Sigmoid colon (tissue), 7 donors: ENCODE results near the gene TSPAN18. TPM values are rescaled to one million over a fixed set of nuclear protein-coding genes. Genes with fewer than 3 reads are reported as not detected.

Experiments used
- DNase-seq: peaks from one replicate; pipeline ENCODE4 v3.0.0-alpha.2; 2019
- H3K27ac ChIP-seq, 4 donors: fragments of 200-600 bp; sonication (generic); one replicate each; pipeline ENCODE4 v1.5.1; 2016 to 2019; ENCODE audit warnings: mild to moderate bottlenecking in 1 of 4
- H3K27me3 ChIP-seq, 3 donors: fragments of 200-600 bp; sonication (generic); one replicate each; pipeline ENCODE4 v1.5.1; 2019; ENCODE audit warnings: mild to moderate bottlenecking in 1 of 3
- H3K36me3 ChIP-seq, 4 donors: fragments of 200-600 bp; sonication (generic); one replicate each; pipeline ENCODE4 v1.5.1; 2016 to 2019
- H3K4me1 ChIP-seq, 4 donors: fragments of 200-600 bp; sonication (generic); one replicate each; pipeline ENCODE4 v1.5.1; 2017 to 2019
- H3K4me3 ChIP-seq, 4 donors: fragments of 200-600 bp; sonication (generic); one replicate each; pipeline ENCODE4 v1.5.1; 2017 to 2019; ENCODE audit warnings: mild to moderate bottlenecking in 2 of 4, moderate library complexity in 1 of 4
- H3K9me3 ChIP-seq, 4 donors: fragments of 200-600 bp in 3 of 4; sonication (generic) in 3 of 4; one replicate each; pipeline versions ENCODE4 v1.5.1 to v1.6.1; 2013 to 2019
- CTCF ChIP-seq, 4 experiments: fragments of 450-650 bp in 3 of 4; fragments of 200-600 bp in 1 of 4; IDR thresholded peaks; one replicate each; pipeline ENCODE4 v1.5.1; 2016 to 2019; ENCODE audit warnings: antibody characterized with exemption in 4 of 4, mild to moderate bottlenecking in 3 of 4, moderate library complexity in 2 of 4
- EP300 ChIP-seq, 4 donors: sonication (generic); formaldehyde crosslinking; IDR thresholded peaks; one replicate each; pipeline ENCODE4 v1.6.1; 2017; ENCODE audit warnings: antibody characterized with exemption in 4 of 4
- POLR2A ChIP-seq, 2 donors: fragments of 450-650 bp; IDR thresholded peaks; one replicate each; pipeline ENCODE4 v1.6.1; 2016; ENCODE audit warnings: antibody characterized with exemption in 2 of 2, mild to moderate bottlenecking in 2 of 2, moderate library complexity in 2 of 2
- POLR2AphosphoS5 ChIP-seq, 4 donors: sonication (generic); formaldehyde crosslinking; IDR thresholded peaks; one replicate each; pipeline ENCODE4 v1.6.1; 2017; ENCODE audit warnings: antibody characterized with exemption in 4 of 4
- WGBS, 2 donors: extraction: QIAGEN DNeasy Blood & Tissue Kit; methylation state at CpG; one replicate each; pipeline ENCODE4 v1.1.7; 2013; 5-methylcytosine and 5-hydroxymethylcytosine counted together
- intact Hi-C: fragments of 100-400 bp; cut with DNase I; formaldehyde crosslinking; loops from one replicate; pipeline ENCODE4 v1.15.1; 2023
- polyA plus RNA-seq, 3 donors: library from polyadenylated mRNA; stranded (reverse); fragments of 200-250 nt; gene quantifications; one replicate each; pipeline ENCODE4 v1.2.3, GENCODE V29; 2013
- total RNA-seq, 4 donors: library from RNA; depleted of rRNA; stranded (reverse); fragments of >200 nt; gene quantifications; one replicate each; pipeline ENCODE4 v1.1.0, GENCODE V29; 2016
- donor health status: healthy with polysubstance abuse.
- donor health status: Bipolar disorder and iron deficiency.
- donor health status: healthy.

TSPAN18 gene
- total and polyA plus RNA-seq, 7 donors: 0.23 to 75.3 (median 13.8) TPM

GRCh38 chr11:44784436-44784760, 57.6 kb downstream of the TSPAN18 start:
- Histone ChIP-seq H3K27me3 (no peaks in the 10 kb centered on the region), H3K36me3 (no peaks in the 10 kb centered on the region), H3K4me3 (no peak overlapping the region), H3K4me1 (peaks cover 0 to 61% (median 47%) of the 10 kb centered on the region in 4 donors), H3K27ac (peak overlapping the region in 3 of 4 donors; percentile 43 to 78 (median 59)), H3K9me3 (no peaks in the 10 kb centered on the region)
- 75 to 79% methylated on average over 8 of the region's 8 CpGs for WGBS, 2 donors
- intact Hi-C loops: no loop called here
- peak; percentile 35 for DNase-seq
- TF ChIP-seq EP300 (IDR thresholded peaks at IDR 0.05) (no peak), CTCF (IDR thresholded peaks at IDR 0.05) (no peak), POLR2AphosphoS5 (IDR thresholded peaks at IDR 0.05) (no peak), POLR2A (IDR thresholded peaks at IDR 0.05) (no peak)

- H3K4me1 ChIP-seq: peaks cover 0 to 66% (median 51%) of the 10 kb centered on the region in 4 donors
- peak overlapping the region in 3 of 4 donors; percentile 43 to 78 (median 59) for H3K27ac ChIP-seq
- no peak overlapping the region for H3K4me3 ChIP-seq
- H3K36me3 ChIP-seq: no peaks in the 10 kb centered on the region
- TF ChIP-seq EP300 (IDR thresholded peaks at IDR 0.05) (no peak), CTCF (IDR thresholded peaks at IDR 0.05) (no peak), POLR2A (IDR thresholded peaks at IDR 0.05) (no peak), POLR2AphosphoS5 (IDR thresholded peaks at IDR 0.05) (no peak)
- intact Hi-C loops: no loop called here
- DNase-seq: no peak
- WGBS, 2 donors: 78 to 84% methylated on average over 3 of the region's 3 CpGs
- no peaks in the 10 kb centered on the region for H3K9me3 ChIP-seq
- no peaks in the 10 kb centered on the region for H3K27me3 ChIP-seq
Measured at GRCh38 chr11:44784851-44785250, 58.1 kb downstream of the TSPAN18 start.

GRCh38 chr11:44785856-44786607, 59.3 kb downstream of the TSPAN18 start:
- intact Hi-C loops: no loop called here
- 35 to 67% methylated on average over 7 of the region's 7 CpGs for WGBS, 2 donors
- no peaks in the 10 kb centered on the region for H3K27me3 ChIP-seq
- DNase-seq: peak; percentile 63
- H3K27ac ChIP-seq: peak overlapping the region; percentile 44 to 78 (median 56)
- TF ChIP-seq POLR2A (IDR thresholded peaks at IDR 0.05) (no peak), CTCF (IDR thresholded peaks at IDR 0.05) (no peak), POLR2AphosphoS5 (IDR thresholded peaks at IDR 0.05) (peak in 3 of 4 donors; percentile 14 to 35 (median 31))
- H3K4me1 ChIP-seq: peaks cover 0 to 61% (median 46%) of the 10 kb centered on the region in 4 donors
- no peaks in the 10 kb centered on the region for H3K36me3 ChIP-seq
- H3K9me3 ChIP-seq: no peaks in the 10 kb centered on the region
- H3K4me3 ChIP-seq: no peak overlapping the region

GRCh38 chr11:44787070-44787469, 60.3 kb downstream of the TSPAN18 start:
- Histone ChIP-seq H3K27me3 (no peaks in the 10 kb centered on the region), H3K4me1 (peaks cover 0 to 60% (median 38%) of the 10 kb centered on the region in 4 donors), H3K4me3 (no peak overlapping the region), H3K9me3 (no peaks in the 10 kb centered on the region), H3K27ac (no peak overlapping the region), H3K36me3 (no peaks in the 10 kb centered on the region)
- no peak for TF ChIP-seq POLR2AphosphoS5 (IDR thresholded peaks at IDR 0.05)
- TF ChIP-seq POLR2A (IDR thresholded peaks at IDR 0.05): no peak
- TF ChIP-seq EP300 (IDR thresholded peaks at IDR 0.05): no peak
- no peak for TF ChIP-seq CTCF (IDR thresholded peaks at IDR 0.05)
- WGBS, 2 donors: 82 to 86% methylated on average over 3 of the region's 3 CpGs
- intact Hi-C loops: no loop called here
- DNase-seq: no peak
